ENCODE results near the gene LRRIQ4.

The LRRIQ4 gene

GRCh38 chr3:169855514-169855913 lies 42.8 kb downstream of the LRRIQ4 start:
- no peak for DNase-seq (ENCODE audit: low read depth in 2 of 2)

- DNase-seq (ENCODE audit: low read depth in 2 of 2) = no peak
These were observed 45.1 kb downstream of the LRRIQ4 start for GRCh38 chr3:169857811-169858210.

- DNase-seq (ENCODE audit: low read depth in 2 of 2) = no peak
These were observed 49.2 kb downstream of the LRRIQ4 start for GRCh38 chr3:169861871-169862270.

- peak; percentile 33 to 40 for DNase-seq (ENCODE audit: low read depth in 2 of 2)
These were observed 50.8 kb downstream of the LRRIQ4 start for GRCh38 chr3:169863458-169863899.

- no peak for DNase-seq (ENCODE audit: low read depth in 2 of 2)
These were observed 51.6 kb downstream of the LRRIQ4 start for GRCh38 chr3:169864270-169864669.

- DNase-seq (ENCODE audit: low read depth in 2 of 2) = peak in 1 of 2 donors; percentile 3
These were observed 52.6 kb downstream of the LRRIQ4 start for GRCh38 chr3:169865176-169865767.

GRCh38 chr3:169867584-169868210 lies 55.0 kb downstream of the LRRIQ4 start:
- DNase-seq (ENCODE audit: low read depth in 2 of 2) = no peak

- DNase-seq (ENCODE audit: low read depth in 2 of 2) = no peak
These were observed 55.7 kb downstream of the LRRIQ4 start for GRCh38 chr3:169868369-169868768.

GRCh38 chr3:169869484-169870220 lies 57.0 kb downstream of the LRRIQ4 start, which contains the start of gene LRRC31:
Gene LRRC31, minus strand, starts transcription at chr3:169869935. Its CDS starts 128 bp downstream, at chr3:169869807.
- DNase-seq (ENCODE audit: low read depth in 2 of 2) = no peak

- DNase-seq (ENCODE audit: low read depth in 2 of 2) = no peak
These were observed 58.6 kb downstream of the LRRIQ4 start for GRCh38 chr3:169871129-169871886.

- no peak for DNase-seq (ENCODE audit: low read depth in 2 of 2)
These were observed 66.4 kb downstream of the LRRIQ4 start for GRCh38 chr3:169879013-169879557.

GRCh38 chr3:169879845-169880575 lies 67.3 kb downstream of the LRRIQ4 start:
- no peak for DNase-seq (ENCODE audit: low read depth in 2 of 2)

- no peak for DNase-seq (ENCODE audit: low read depth in 2 of 2)
These were observed 68.0 kb downstream of the LRRIQ4 start for GRCh38 chr3:169880576-169881250.

- DNase-seq (ENCODE audit: low read depth in 2 of 2) = no peak
These were observed 74.0 kb downstream of the LRRIQ4 start for GRCh38 chr3:169886671-169887070.
